ENCODE results near the gene ATM.

Gene ATM

DNA sequence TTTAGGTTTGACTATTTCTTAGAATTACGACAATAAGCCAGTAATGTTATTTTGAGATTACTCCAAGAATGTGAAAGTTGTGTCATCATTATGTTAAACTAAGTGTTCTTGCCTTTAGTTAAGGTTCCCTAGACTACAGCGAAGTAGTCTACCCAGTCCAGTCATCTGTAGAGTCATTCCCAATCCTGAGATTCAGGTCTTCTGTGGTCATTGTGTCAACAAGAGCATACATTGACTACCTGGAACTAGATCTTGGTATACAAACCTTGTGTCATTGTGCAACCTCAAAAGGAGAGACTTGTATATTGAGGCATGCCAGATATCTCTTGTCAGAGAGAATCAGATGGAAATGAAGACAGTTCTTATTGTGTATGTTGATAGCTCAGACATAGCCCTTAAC, 115.9 kb downstream of the ATM start:
- DNase-seq (ENCODE audit: low read depth in 1 of 2, low spot score in 1 of 2) = no peak
- Histone ChIP-seq H3K4me3 (replicated peaks; ENCODE audit: insufficient read depth, low read length) (no peak overlapping the region), H3K27ac (replicated peaks) (no peak overlapping the region), H3K27me3 (ENCODE audit: insufficient read depth, poor library complexity, severe bottlenecking) (no peaks in the 10 kb centered on the region)
- TF ChIP-seq GABPA (IDR thresholded peaks at IDR 0.05; ENCODE audit: low read depth) (no peak), POLR2AphosphoS5 (IDR thresholded peaks at IDR 0.05; ENCODE audit: low read depth) (no peak), SPI1 (IDR thresholded peaks at IDR 0.05; ENCODE audit: borderline replicate concordance, low read depth) (no peak)
- TF ChIP-seq, protein P1, sequence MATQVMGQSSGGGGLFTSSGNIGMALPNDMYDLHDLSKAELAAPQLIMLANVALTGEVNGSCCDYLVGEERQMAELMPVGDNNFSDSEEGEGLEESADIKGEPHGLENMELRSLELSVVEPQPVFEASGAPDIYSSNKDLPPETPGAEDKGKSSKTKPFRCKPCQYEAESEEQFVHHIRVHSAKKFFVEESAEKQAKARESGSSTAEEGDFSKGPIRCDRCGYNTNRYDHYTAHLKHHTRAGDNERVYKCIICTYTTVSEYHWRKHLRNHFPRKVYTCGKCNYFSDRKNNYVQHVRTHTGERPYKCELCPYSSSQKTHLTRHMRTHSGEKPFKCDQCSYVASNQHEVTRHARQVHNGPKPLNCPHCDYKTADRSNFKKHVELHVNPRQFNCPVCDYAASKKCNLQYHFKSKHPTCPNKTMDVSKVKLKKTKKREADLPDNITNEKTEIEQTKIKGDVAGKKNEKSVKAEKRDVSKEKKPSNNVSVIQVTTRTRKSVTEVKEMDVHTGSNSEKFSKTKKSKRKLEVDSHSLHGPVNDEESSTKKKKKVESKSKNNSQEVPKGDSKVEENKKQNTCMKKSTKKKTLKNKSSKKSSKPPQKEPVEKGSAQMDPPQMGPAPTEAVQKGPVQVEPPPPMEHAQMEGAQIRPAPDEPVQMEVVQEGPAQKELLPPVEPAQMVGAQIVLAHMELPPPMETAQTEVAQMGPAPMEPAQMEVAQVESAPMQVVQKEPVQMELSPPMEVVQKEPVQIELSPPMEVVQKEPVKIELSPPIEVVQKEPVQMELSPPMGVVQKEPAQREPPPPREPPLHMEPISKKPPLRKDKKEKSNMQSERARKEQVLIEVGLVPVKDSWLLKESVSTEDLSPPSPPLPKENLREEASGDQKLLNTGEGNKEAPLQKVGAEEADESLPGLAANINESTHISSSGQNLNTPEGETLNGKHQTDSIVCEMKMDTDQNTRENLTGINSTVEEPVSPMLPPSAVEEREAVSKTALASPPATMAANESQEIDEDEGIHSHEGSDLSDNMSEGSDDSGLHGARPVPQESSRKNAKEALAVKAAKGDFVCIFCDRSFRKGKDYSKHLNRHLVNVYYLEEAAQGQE (IDR thresholded peaks at IDR 0.05; ENCODE audit: insufficient replicate concordance, low read depth) = no peak
- TF ChIP-seq, protein P2, sequence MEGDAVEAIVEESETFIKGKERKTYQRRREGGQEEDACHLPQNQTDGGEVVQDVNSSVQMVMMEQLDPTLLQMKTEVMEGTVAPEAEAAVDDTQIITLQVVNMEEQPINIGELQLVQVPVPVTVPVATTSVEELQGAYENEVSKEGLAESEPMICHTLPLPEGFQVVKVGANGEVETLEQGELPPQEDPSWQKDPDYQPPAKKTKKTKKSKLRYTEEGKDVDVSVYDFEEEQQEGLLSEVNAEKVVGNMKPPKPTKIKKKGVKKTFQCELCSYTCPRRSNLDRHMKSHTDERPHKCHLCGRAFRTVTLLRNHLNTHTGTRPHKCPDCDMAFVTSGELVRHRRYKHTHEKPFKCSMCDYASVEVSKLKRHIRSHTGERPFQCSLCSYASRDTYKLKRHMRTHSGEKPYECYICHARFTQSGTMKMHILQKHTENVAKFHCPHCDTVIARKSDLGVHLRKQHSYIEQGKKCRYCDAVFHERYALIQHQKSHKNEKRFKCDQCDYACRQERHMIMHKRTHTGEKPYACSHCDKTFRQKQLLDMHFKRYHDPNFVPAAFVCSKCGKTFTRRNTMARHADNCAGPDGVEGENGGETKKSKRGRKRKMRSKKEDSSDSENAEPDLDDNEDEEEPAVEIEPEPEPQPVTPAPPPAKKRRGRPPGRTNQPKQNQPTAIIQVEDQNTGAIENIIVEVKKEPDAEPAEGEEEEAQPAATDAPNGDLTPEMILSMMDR (IDR thresholded peaks at IDR 0.05; ENCODE audit: insufficient read depth, low read length) = no peak

DNA sequence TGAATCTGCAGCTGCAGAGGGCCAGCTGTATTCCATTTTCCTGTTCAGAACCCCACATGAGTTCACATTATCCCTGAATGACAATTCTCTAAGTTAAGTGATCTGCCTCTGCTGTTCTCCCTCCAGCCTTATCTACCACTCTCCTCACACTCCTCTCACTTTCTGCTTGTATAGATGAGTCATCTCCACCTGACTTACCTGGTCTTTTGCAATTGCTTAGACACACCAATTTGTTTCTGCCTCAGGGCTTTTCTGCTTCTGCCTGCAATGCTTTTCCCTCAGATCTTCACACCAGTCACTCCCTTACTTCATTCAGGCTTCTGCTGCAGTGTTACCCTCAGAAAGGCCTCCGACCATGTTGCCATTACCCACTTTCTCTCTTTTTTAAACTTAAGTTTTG, 118.1 kb downstream of the ATM start:
- TF ChIP-seq POLR2AphosphoS5 (IDR thresholded peaks at IDR 0.05; ENCODE audit: low read depth) (no peak), SPI1 (IDR thresholded peaks at IDR 0.05; ENCODE audit: borderline replicate concordance, low read depth) (no peak), GABPA (IDR thresholded peaks at IDR 0.05; ENCODE audit: low read depth) (no peak)
- TF ChIP-seq, protein P1 (IDR thresholded peaks at IDR 0.05; ENCODE audit: insufficient replicate concordance, low read depth) = no peak
- TF ChIP-seq, protein P2 (IDR thresholded peaks at IDR 0.05; ENCODE audit: insufficient read depth, low read length) = no peak

DNA sequence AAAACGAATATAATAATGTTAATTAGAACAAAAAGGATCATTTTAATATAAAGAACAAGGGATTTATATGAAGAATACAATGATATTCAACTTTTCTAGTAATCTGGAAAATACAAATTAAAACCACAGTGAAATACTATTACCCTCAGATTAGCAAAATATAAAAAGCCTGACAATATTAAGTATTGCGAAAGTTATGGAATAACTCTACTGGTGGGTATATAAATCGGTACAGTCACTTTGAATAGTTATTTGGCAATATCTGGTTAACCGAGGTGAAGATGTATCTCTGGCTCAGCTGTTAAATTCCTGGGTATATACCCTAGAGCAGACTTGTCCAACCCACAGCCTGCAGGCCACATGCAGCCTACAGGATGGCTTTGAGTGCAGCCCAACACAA, 118.8 kb downstream of the ATM start:
- no peak for DNase-seq (ENCODE audit: low read depth in 1 of 2, low spot score in 1 of 2)
- TF ChIP-seq, protein P1 (IDR thresholded peaks at IDR 0.05; ENCODE audit: insufficient replicate concordance, low read depth) = no peak
- TF ChIP-seq, protein P2 (IDR thresholded peaks at IDR 0.05; ENCODE audit: insufficient read depth, low read length) = no peak
- TF ChIP-seq GABPA (IDR thresholded peaks at IDR 0.05; ENCODE audit: low read depth) (no peak), SPI1 (IDR thresholded peaks at IDR 0.05; ENCODE audit: borderline replicate concordance, low read depth) (no peak), POLR2AphosphoS5 (IDR thresholded peaks at IDR 0.05; ENCODE audit: low read depth) (no peak)
- Histone ChIP-seq H3K27me3 (ENCODE audit: insufficient read depth, poor library complexity, severe bottlenecking) (no peaks in the 10 kb centered on the region), H3K27ac (replicated peaks) (no peak overlapping the region), H3K4me3 (replicated peaks; ENCODE audit: insufficient read depth, low read length) (no peak overlapping the region)

More for the DNA sequence above, 118.1 kb downstream of the ATM start:
- Histone ChIP-seq H3K4me3 (replicated peaks; ENCODE audit: insufficient read depth, low read length) (no peak overlapping the region), H3K27ac (replicated peaks) (no peak overlapping the region), H3K27me3 (ENCODE audit: insufficient read depth, poor library complexity, severe bottlenecking) (no peaks in the 10 kb centered on the region)
- no peak for DNase-seq (ENCODE audit: low read depth in 1 of 2, low spot score in 1 of 2)
